ENCODE measurements around the gene BCAT1. TPM values are rescaled to one million over a fixed set of nuclear protein-coding genes. Genes with fewer than 3 reads are reported as not detected.
A peak's percentile ranks its signal among the peaks of the same experiment; 100 is the strongest.

BCAT1 gene, protein sequence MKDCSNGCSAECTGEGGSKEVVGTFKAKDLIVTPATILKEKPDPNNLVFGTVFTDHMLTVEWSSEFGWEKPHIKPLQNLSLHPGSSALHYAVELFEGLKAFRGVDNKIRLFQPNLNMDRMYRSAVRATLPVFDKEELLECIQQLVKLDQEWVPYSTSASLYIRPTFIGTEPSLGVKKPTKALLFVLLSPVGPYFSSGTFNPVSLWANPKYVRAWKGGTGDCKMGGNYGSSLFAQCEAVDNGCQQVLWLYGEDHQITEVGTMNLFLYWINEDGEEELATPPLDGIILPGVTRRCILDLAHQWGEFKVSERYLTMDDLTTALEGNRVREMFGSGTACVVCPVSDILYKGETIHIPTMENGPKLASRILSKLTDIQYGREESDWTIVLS
- 0.05 and 0.27 TPM in 2 replicates for total RNA-seq (2014; rRNA removed; shearing (Covaris generic))
- 0.02 and 0.16 TPM in 2 replicates for polyA plus RNA-seq (2015; cell fraction: cytosol; rRNA removed)
- polyA plus RNA-seq (2015; cell fraction: nucleus; rRNA removed) = not detected in 2 replicates

DNA sequence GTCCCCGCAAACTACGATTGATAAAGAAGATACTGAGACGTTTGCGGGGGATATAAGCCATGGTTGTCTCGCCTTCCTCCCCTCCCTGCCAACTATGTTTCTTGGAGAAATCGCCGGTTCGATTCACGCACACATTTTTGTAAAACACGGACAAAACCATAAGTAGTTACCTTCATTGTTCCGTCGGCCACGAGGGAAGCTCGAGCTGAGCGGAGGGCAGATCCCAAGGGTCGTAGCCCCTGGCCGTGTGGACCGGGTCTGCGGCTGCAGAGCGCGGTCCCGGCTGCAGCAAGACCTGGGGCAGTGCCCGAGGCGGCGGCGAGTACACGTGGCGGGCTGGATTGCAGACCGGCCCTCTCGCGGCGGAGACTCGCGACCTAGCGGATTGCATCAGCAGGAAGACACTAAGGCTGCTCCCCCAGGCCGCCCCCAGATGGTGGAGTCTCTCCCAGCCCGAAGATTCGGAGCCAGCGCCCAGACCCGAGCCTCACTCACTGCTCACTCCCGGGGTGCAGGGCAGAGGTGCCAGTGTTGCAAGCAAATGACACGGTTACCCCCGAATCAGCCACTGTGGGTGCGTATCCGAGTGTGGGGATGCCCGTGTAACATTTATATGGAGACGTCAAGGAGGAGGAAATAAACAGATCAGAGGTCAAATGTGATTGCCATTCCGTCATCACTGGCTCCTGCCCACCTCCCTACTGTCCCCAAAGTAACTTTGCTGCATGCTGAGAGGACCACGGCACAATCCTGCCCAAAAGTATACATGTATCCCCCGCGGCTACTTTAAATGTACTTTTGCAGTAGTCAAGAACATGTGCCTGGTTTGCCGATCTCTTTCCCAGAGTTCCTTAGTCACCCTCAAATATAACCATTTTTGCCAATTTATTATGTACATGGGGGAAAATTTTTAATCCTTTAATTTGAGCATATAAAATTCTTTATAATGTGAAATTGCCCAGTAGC, at the start of gene BCAT1:
Gene BCAT1 (minus strand): TSS at position 345 of the 966 bp plus-strand sequence. CDS start 169 bp downstream, at position 176.
- no peak for DNase-seq (ENCODE audit: low read depth, low spot score)
- in situ Hi-C loops (cut with HindIII; ENCODE audit: low pct_unique_long_range_greater_than_20kb, low sequenced_read_pairs) = no loop called here

- in situ Hi-C loops (cut with HindIII; ENCODE audit: low pct_unique_long_range_greater_than_20kb, low sequenced_read_pairs) = no loop called here
- DNase-seq (ENCODE audit: low read depth, low spot score) = no peak
Observed at GRCh38 chr12:24997970-24998582, 49.2 kb upstream of the BCAT1 start.

GRCh38 chr12:24997496-24997895, 48.6 kb upstream of the BCAT1 start:
- DNase-seq (ENCODE audit: low read depth, low spot score) = no peak
- in situ Hi-C loops (cut with HindIII; ENCODE audit: low pct_unique_long_range_greater_than_20kb, low sequenced_read_pairs) = no loop called here

- no peak for DNase-seq (ENCODE audit: low read depth, low spot score)
- in situ Hi-C loops (cut with HindIII; ENCODE audit: low pct_unique_long_range_greater_than_20kb, low sequenced_read_pairs) = no loop called here
Observed at GRCh38 chr12:24996820-24997219, 47.9 kb upstream of the BCAT1 start.

GRCh38 chr12:24996102-24996797, 47.3 kb upstream of the BCAT1 start:
- no peak for DNase-seq (ENCODE audit: low read depth, low spot score)
- in situ Hi-C loops (cut with HindIII; ENCODE audit: low pct_unique_long_range_greater_than_20kb, low sequenced_read_pairs) = no loop called here

- in situ Hi-C loops (cut with HindIII; ENCODE audit: low pct_unique_long_range_greater_than_20kb, low sequenced_read_pairs) = no loop called here
- DNase-seq (ENCODE audit: low read depth, low spot score) = no peak
Observed at GRCh38 chr12:24993793-24994192, 44.9 kb upstream of the BCAT1 start.

GRCh38 chr12:24991209-24992049, 42.5 kb upstream of the BCAT1 start:
- peak; percentile 77 for DNase-seq (ENCODE audit: low read depth, low spot score)
- in situ Hi-C loops (cut with HindIII; ENCODE audit: low pct_unique_long_range_greater_than_20kb, low sequenced_read_pairs) = no loop called here

DNA sequence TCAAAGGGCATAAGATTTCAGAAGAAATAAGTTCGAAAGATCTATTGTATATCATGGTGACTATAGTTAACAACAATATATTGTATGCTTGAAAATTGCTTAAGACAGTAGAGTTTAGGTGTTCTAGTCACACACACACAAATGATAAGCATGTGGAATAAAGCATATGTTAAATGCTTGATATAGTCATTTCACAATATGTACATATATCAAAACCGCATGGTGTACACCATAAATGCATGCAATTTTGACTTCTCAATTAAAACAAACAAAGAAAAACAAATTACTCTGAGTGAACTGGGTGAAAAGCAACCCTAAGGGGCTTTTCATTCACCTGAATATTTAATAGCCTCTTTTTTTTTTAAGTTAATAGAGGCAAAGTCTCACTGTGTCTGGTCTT, 40.3 kb upstream of the BCAT1 start:
- DNase-seq (ENCODE audit: low read depth, low spot score) = no peak
- in situ Hi-C loops (cut with HindIII; ENCODE audit: low pct_unique_long_range_greater_than_20kb, low sequenced_read_pairs) = no loop called here

DNA sequence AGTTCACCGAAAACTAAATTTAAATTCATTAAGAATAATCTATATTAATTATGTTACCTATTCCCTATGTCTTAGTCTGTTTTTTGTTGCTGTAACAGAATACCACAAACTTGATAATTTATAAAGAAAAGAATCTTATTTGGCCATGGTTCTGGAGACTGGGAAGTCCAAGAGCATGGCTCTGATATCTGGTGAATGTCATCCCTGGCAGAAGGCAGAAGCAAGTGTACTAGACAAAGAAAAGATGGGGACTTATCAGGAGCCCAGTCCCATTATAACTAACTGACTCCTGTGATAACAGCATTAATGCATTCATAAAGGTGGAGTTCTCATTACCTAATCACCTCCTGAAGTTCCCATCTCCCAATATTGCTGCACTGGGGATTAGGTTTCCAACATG, 33.3 kb upstream of the BCAT1 start:
- DNase-seq (ENCODE audit: low read depth, low spot score) = no peak
- in situ Hi-C loops (cut with HindIII; ENCODE audit: low pct_unique_long_range_greater_than_20kb, low sequenced_read_pairs) = no loop called here

GRCh38 chr12:24979976-24980730, 31.3 kb upstream of the BCAT1 start:
- no peak for DNase-seq (ENCODE audit: low read depth, low spot score)

DNA sequence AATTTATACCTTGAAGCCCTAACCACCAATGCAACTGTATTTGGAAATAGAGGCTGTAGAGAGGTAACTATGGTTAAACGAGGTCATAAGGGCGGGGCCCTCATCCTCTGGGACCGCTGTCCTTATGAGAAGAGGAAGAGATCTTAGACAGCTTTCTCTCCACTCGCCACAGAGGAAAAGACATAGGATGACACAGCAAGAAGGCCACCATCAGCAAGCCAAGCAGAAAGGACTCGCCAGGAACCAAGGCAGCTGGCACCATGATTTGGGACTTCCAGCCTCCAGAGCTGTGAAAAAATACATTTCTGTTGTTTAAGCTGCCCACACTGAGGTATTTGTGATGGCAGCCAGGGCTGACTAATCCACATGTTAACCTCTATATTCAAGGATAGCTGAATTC, 30.4 kb upstream of the BCAT1 start:
- DNase-seq (ENCODE audit: low read depth, low spot score) = no peak
- in situ Hi-C loops (cut with HindIII; ENCODE audit: low pct_unique_long_range_greater_than_20kb, low sequenced_read_pairs) = no loop called here

More at GRCh38 chr12:24979976-24980730, 31.3 kb upstream of the BCAT1 start:
- in situ Hi-C loops (cut with HindIII; ENCODE audit: low pct_unique_long_range_greater_than_20kb, low sequenced_read_pairs) = no loop called here

DNA sequence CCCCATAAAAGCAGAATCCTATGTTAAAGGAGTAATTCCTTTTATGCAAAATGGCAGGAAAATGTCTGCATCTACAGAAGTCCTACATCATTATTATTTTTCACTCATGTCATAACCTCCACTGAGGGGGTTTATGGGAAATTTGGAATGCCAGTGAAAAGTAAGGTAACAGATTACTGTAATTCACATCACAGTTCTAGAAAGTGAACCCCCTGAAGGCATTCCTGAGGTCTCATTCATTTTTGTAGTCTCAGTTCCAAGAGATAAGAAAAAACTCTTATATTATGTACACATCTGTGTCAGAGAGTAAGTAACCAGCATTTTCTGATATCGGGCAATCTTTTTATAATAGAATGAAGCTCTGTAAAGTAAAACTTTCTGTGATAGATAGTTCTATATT, 28.8 kb upstream of the BCAT1 start:
- no peak for DNase-seq (ENCODE audit: low read depth, low spot score)
- in situ Hi-C loops (cut with HindIII; ENCODE audit: low pct_unique_long_range_greater_than_20kb, low sequenced_read_pairs) = no loop called here

DNA sequence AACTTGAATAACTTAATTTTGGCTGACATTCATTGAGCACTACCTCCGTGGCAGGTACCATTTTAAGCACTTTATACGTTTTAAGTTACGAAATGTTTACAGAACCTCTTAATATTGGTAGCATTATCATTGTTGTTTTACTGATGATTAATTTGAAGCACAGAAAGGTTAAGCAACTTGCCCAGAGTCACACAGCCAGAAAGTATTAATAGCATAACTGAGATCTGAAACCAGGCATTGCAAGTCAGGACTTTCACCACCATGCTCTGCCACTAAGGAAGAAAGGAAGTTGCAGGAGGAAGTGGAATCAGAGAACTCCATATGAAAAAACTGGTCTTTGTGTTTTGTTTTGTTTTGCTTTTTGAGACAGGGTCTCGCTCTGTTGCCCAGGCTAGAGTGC, 28.2 kb upstream of the BCAT1 start:
- in situ Hi-C loops (cut with HindIII; ENCODE audit: low pct_unique_long_range_greater_than_20kb, low sequenced_read_pairs) = no loop called here
- DNase-seq (ENCODE audit: low read depth, low spot score) = no peak

DNA sequence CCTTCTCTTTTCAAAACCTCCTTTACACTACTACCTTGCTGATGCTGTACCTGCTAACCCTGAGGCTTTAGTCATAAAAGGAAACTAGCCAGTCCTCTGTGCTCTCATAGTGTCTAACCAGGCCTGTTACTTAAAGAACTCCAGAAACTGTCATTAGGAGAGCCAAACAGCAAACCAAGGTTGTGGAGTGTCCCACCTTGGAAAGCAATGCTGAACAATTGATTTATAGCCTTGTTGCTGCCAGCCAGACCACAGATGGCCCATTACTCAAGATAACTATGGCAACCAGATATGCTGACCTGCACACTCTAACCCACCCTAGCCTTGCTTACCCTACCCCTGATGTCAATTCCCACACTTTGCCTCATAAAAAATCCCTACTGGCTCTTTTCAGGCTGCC, 26.5 kb upstream of the BCAT1 start:
- no peak for DNase-seq (ENCODE audit: low read depth, low spot score)
- in situ Hi-C loops (cut with HindIII; ENCODE audit: low pct_unique_long_range_greater_than_20kb, low sequenced_read_pairs) = no loop called here

DNA sequence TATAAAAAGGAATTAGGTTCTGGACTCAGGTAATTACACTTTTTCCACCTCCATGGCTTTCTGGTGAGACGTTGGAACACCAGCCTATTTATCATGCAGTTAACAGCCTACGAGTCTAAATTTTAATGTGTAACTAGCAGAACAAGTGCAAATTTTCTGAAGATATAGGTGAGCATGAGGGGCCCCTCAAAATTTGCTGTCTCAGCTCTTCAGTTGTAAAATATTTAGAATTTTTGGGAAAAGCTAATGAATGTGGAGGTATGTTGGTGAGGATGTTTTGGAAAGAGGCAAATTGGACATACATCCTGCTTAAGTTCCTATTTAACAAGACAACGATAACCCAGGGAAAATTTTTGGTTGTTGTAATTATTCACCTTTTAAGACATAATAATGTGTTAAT, 25.3 kb upstream of the BCAT1 start:
- no peak for DNase-seq (ENCODE audit: low read depth, low spot score)
- in situ Hi-C loops (cut with HindIII; ENCODE audit: low pct_unique_long_range_greater_than_20kb, low sequenced_read_pairs) = no loop called here

- no peak for DNase-seq (ENCODE audit: low read depth, low spot score)
- in situ Hi-C loops (cut with HindIII; ENCODE audit: low pct_unique_long_range_greater_than_20kb, low sequenced_read_pairs) = no loop called here
Observed at GRCh38 chr12:24972078-24972477, 23.2 kb upstream of the BCAT1 start.
